ENCODE data around the gene C2orf74. TPM values are rescaled to one million over a fixed set of nuclear protein-coding genes. Genes with fewer than 3 reads are reported as not detected.
A peak's percentile ranks its signal among the peaks of the same experiment; 100 is the strongest.

The C2orf74 gene
- total RNA-seq, 1 experiment from 2014 or later, result 8.0 TPM

DNA sequence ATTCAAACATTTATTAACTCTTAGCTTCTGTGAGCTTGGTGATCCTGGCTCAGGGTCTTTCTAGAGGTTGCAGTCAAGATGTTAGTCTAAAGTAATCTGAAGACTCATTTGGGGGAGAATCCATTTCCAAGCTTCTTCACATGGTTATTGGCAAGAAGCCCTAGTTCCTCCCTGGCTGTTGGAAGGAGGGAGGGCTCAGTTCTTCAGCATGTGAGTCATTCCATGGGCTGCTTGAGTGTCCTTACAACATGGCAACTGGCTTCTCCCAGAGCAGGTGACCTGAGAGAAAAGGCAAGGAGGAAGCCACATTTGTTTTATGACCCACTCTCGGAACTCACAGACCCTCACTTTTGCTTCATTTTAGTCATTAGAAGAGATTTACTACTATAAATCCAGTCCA lies 10.6 kb upstream of the C2orf74 start:
- H3K4me1 Mint-ChIP-seq, result no peaks in the 10 kb centered on the region
- H3K14ac ChIP-seq (ENCODE audit: insufficient read depth, low read length), result no peak overlapping the region
- H3K9me3 ChIP-seq (ENCODE audit: control insufficient read depth, low read depth, low read length), result no peaks in the 10 kb centered on the region
- H2BK15ac ChIP-seq (ENCODE audit: low read depth, low read length), result no peak overlapping the region
- H3K27me3 Mint-ChIP-seq (ENCODE audit: low read depth), result peaks cover 2% of the 10 kb centered on the region; the same call in 1 of the 2 replicates
- H2AK5ac ChIP-seq (ENCODE audit: insufficient read length, low read length), result no peak overlapping the region
- H3K4me2 ChIP-seq (ENCODE audit: insufficient read depth, insufficient read length, low read length), result no peak overlapping the region
- no peaks in the 10 kb centered on the region for H3K4me1 ChIP-seq (ENCODE audit: insufficient read depth, low read length)
- H2AFZ ChIP-seq (ENCODE audit: low read length), result no peak overlapping the region
- H4K5ac ChIP-seq (ENCODE audit: insufficient read length, low read depth, low read length), result no peak overlapping the region
- no peaks in the 10 kb centered on the region for H3K79me1 ChIP-seq (ENCODE audit: insufficient read depth, low read depth, low read length, poor library complexity, severe bottlenecking)
- peak overlapping the region in 1 of 3 experiments; percentile 9; a peak in 1 of 7 replicates for H3K27ac Mint-ChIP-seq
- no CpG with 5 or more reads among the region's 1 CpG for WGBS (ENCODE audit: extremely low coverage, insufficient read length, low lambda C conversion rate)
- TF ChIP-seq, protein P1, sequence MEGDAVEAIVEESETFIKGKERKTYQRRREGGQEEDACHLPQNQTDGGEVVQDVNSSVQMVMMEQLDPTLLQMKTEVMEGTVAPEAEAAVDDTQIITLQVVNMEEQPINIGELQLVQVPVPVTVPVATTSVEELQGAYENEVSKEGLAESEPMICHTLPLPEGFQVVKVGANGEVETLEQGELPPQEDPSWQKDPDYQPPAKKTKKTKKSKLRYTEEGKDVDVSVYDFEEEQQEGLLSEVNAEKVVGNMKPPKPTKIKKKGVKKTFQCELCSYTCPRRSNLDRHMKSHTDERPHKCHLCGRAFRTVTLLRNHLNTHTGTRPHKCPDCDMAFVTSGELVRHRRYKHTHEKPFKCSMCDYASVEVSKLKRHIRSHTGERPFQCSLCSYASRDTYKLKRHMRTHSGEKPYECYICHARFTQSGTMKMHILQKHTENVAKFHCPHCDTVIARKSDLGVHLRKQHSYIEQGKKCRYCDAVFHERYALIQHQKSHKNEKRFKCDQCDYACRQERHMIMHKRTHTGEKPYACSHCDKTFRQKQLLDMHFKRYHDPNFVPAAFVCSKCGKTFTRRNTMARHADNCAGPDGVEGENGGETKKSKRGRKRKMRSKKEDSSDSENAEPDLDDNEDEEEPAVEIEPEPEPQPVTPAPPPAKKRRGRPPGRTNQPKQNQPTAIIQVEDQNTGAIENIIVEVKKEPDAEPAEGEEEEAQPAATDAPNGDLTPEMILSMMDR (conservative IDR thresholded peaks at IDR 0.05), result no peak
- no peak overlapping the region for H3K23ac ChIP-seq (ENCODE audit: insufficient read length, low read depth, low read length)
- no peak overlapping the region for H3K18ac ChIP-seq (ENCODE audit: insufficient read length, low read depth, low read length)
- H2BK5ac ChIP-seq (ENCODE audit: insufficient read length, low read length), result no peak overlapping the region
- H2BK20ac ChIP-seq (ENCODE audit: low read depth, low read length, poor library complexity, severe bottlenecking), result no peak overlapping the region
- H2BK12ac ChIP-seq (ENCODE audit: insufficient read length, low read depth, low read length), result no peak overlapping the region
- no peak overlapping the region for H3K4me3 Mint-ChIP-seq
- no peak overlapping the region for H2BK120ac ChIP-seq (ENCODE audit: low read depth, low read length, poor library complexity, severe bottlenecking)
- H3K27me3 ChIP-seq (ENCODE audit: insufficient read depth, low read length), result no peaks in the 10 kb centered on the region
- H3K23me2 ChIP-seq (ENCODE audit: insufficient read length, low read depth, low read length, poor library complexity, severe bottlenecking), result no peaks in the 10 kb centered on the region
- H3K36me3 Mint-ChIP-seq (ENCODE audit: insufficient read depth in 1 of 3, low read depth in 3 of 3), result peaks cover 5 to 20% (median 17%) of the 10 kb centered on the region in 3 experiments; a peak in 5 of 7 replicates
- H4K20me1 ChIP-seq (ENCODE audit: control insufficient read depth, insufficient read depth, insufficient read length), result no peaks in the 10 kb centered on the region
- H3K27ac ChIP-seq (ENCODE audit: insufficient read length, low read depth, low read length), result no peak overlapping the region
- H3T11ph ChIP-seq (ENCODE audit: low read length), result no peak overlapping the region
- no peaks in the 10 kb centered on the region for H3K9me3 Mint-ChIP-seq
- no peak overlapping the region for H3K4ac ChIP-seq (ENCODE audit: low read depth, low read length)
- H4K8ac ChIP-seq (replicated peaks; ENCODE audit: insufficient read length, low read depth, low read length), result no peak overlapping the region
- H3K56ac ChIP-seq (ENCODE audit: insufficient read length, low read depth, low read length), result no peak overlapping the region
- H4K91ac ChIP-seq (ENCODE audit: insufficient read length, low read depth, low read length), result no peak overlapping the region
- H3K79me2 ChIP-seq (ENCODE audit: insufficient read depth, low read length), result no peaks in the 10 kb centered on the region
- H3K9ac ChIP-seq (ENCODE audit: extremely low read depth, insufficient read length, low read length), result no peak overlapping the region
- DNase-seq, result no peak

Measured in H9 (cell line).